ENCODE measurements around the gene CDK4.

- TF ChIP-seq RAD21 (IDR thresholded peaks at IDR 0.05; ENCODE audit: low read depth) (no peak), TEAD4 (IDR thresholded peaks at IDR 0.05) (no peak), TAF1 (IDR thresholded peaks at IDR 0.05; ENCODE audit: low read depth) (no peak), YY1 (IDR thresholded peaks at IDR 0.05; ENCODE audit: low read depth) (no peak), REST (IDR thresholded peaks at IDR 0.05; ENCODE audit: low read depth) (no peak), MAX (IDR thresholded peaks at IDR 0.05) (no peak), EGR1 (IDR thresholded peaks at IDR 0.05) (no peak)
These were observed 17.5 kb downstream of the CDK4 start for GRCh38 chr12:57734591-57734990.
